K562 (cell line): ENCODE measurements around the gene SEMA3A. TPM values are rescaled to one million over a fixed set of nuclear protein-coding genes. Genes with fewer than 3 reads are reported as not detected.

ENCODE experiments used
- ATAC-seq: fragments of 200-7000 bp; cut with Tn5 transposase; 3 replicates; pipeline ENCODE4 v1.9.1; 2020; ENCODE audit warnings: moderate library complexity
- BruUV-seq: library from RNA; stranded (reverse); fragments of 400-500 nt; replicated peaks from 2 replicates; lab custom pipeline; 2021; lab: Mats Ljungman, UMichigan
- CTCF ChIA-PET: fragments of 300-600 bp; formaldehyde crosslinking; extraction: SDS; loops from one replicate; lab custom pipeline; 2021; ENCODE audit warnings: low intra/inter-chr PET ratio; lab: Yijun Ruan, JAX
- POLR2A ChIA-PET: fragments of 300-600, 350-650 bp; sonication (Branson Sonifier 250); formaldehyde crosslinking; extraction: SDS; loops from one replicate; lab custom pipeline; 2021; ENCODE audit warnings: antibody characterized with exemption, inconsistent platforms; lab: Yijun Ruan, JAX
- DNase-seq, 4 experiments: peaks; one replicate each; pipeline versions ENCODE4 v3.0.0 to v3.0.0-alpha.2; 2011 to 2018; ENCODE audit warnings: low spot score in 3 of 4, mixed read lengths in 3 of 4; ENCODE audit errors: extremely low read depth in 1 of 4
- FAIRE-seq: peaks from 2 replicates; lab custom pipeline; 2011; peaks lifted over from hg19 to GRCh38; lab: Jason Lieb, UNC
- H2AFZ ChIP-seq: 2 replicates; pipeline ENCODE4 v1.6.0; 2011; ENCODE audit warnings: low read depth, low read length, control low read depth, inconsistent platforms
- H3K27ac ChIP-seq: fragments of 200-600 bp; 3 replicates; pipeline ENCODE4 v1.8.0; 2011; ENCODE audit warnings: low read depth, mild to moderate bottlenecking, control low read depth, inconsistent platforms, low read length, moderate library complexity, mixed read lengths; ENCODE audit errors: extremely low read depth
- H3K27me3 ChIP-seq, 2 experiments: fragments of 300-600 bp in 1 of 2; 2 replicates in 1 of 2; 3 replicates in 1 of 2; pipeline versions ENCODE4 v1.6.0 to v1.8.0; 2011; ENCODE audit warnings: inconsistent platforms in 2 of 2, low read length in 2 of 2, mild to moderate bottlenecking in 1 of 2, mixed read lengths in 1 of 2, moderate library complexity in 1 of 2; ENCODE audit not compliant: control insufficient read depth in 2 of 2, insufficient read depth in 2 of 2
- H3K36me3 ChIP-seq: fragments of 300-600 bp; 3 replicates; pipeline ENCODE4 v1.8.0; 2011; ENCODE audit warnings: mild to moderate bottlenecking, low read length, inconsistent platforms; ENCODE audit not compliant: control insufficient read depth, insufficient read depth
- H3K4me1 ChIP-seq, 2 experiments: fragments of 200-600 bp in 1 of 2; replicated peaks in 1 of 2; 2 replicates in 1 of 2; 3 replicates in 1 of 2; pipeline versions ENCODE4 v1.5.1 to v1.8.0; 2011; ENCODE audit warnings: inconsistent platforms in 2 of 2, low read length in 2 of 2, mild to moderate bottlenecking in 1 of 2, mixed read lengths in 1 of 2, moderate library complexity in 1 of 2; ENCODE audit not compliant: control insufficient read depth in 2 of 2, insufficient read depth in 2 of 2
- H3K4me2 ChIP-seq: 2 replicates; pipeline ENCODE4 v1.6.1; 2011; ENCODE audit warnings: low read length, control low read depth, inconsistent platforms, mixed read lengths; ENCODE audit not compliant: insufficient read depth
- H3K4me3 ChIP-seq: fragments of 200-600 bp; sonication (generic), shearing (Covaris generic); 2 replicates; pipeline ENCODE4 v1.5.1; 2016; ENCODE audit warnings: control low read depth, inconsistent platforms
- H3K79me2 ChIP-seq: fragments of 200-600 bp; 3 replicates; pipeline ENCODE4 v1.8.0; 2011; ENCODE audit warnings: low read length, inconsistent platforms; ENCODE audit not compliant: control insufficient read depth, insufficient read depth
- H3K9ac ChIP-seq, 2 experiments: 2 replicates each; pipeline versions ENCODE4 v1.6.0 to v1.6.1; 2011; ENCODE audit warnings: low read depth in 2 of 2, low read length in 2 of 2, control low read depth in 1 of 2, inconsistent platforms in 1 of 2, mild to moderate bottlenecking in 1 of 2, mixed read lengths in 1 of 2; ENCODE audit not compliant: insufficient read depth in 1 of 2
- H3K9me1 ChIP-seq: one replicate; pipeline ENCODE4 v1.6.0; 2011; ENCODE audit warnings: inconsistent platforms, mild to moderate bottlenecking, low read length, moderate library complexity; ENCODE audit not compliant: control insufficient read depth, insufficient read depth
- H3K9me3 ChIP-seq: replicated peaks from 2 replicates; pipeline ENCODE4 v1.5.1; 2011; ENCODE audit warnings: low read depth, low read length, inconsistent platforms; ENCODE audit not compliant: control insufficient read depth, insufficient read depth
- H4K20me1 ChIP-seq: replicated peaks from 2 replicates; pipeline ENCODE4 v1.6.1; 2011; ENCODE audit warnings: low read length, inconsistent platforms, mixed read lengths; ENCODE audit not compliant: control insufficient read depth, insufficient read depth
- ARHGAP35 ChIP-seq: fragments of 450-650 bp; IDR thresholded peaks from 2 replicates; pipeline ENCODE4 v1.6.1; 2018; ENCODE audit not compliant: partially characterized antibody
- LEF1 ChIP-seq: fragments of 450-650 bp; IDR thresholded peaks from 2 replicates; pipeline ENCODE4 v1.6.1; 2016; ENCODE audit warnings: mild to moderate bottlenecking
- MAFG ChIP-seq: fragments of 450-650 bp; conservative IDR thresholded peaks from 2 replicates; pipeline ENCODE4 v1.6.1; 2016; ENCODE audit warnings: missing genetic modification characterization, missing compliant biosample characterization
- PHF8 ChIP-seq: fragments of 200-600 bp; sonication (generic); IDR thresholded peaks from 2 replicates; pipeline ENCODE4 v1.6.1; 2012; ENCODE audit warnings: mixed run types, mild to moderate bottlenecking, inconsistent platforms, low read length, moderate library complexity, borderline replicate concordance
- RBFOX2 ChIP-seq: fragments of 200-400 bp; formaldehyde crosslinking; IDR thresholded peaks from 2 replicates; pipeline ENCODE4 v1.6.1; 2017; ENCODE audit warnings: low read depth, mild to moderate bottlenecking, low read length, moderate library complexity
- RREB1 ChIP-seq: fragments of 250-450 bp; sonication (Bioruptor Pico); IDR thresholded peaks from 2 replicates; pipeline ENCODE4 v1.4.0; 2020
- TCF7 ChIP-seq: sonication (generic); IDR thresholded peaks from 2 replicates; pipeline ENCODE4 v1.6.1; 2016; ENCODE audit warnings: antibody characterized with exemption, borderline replicate concordance
- ZNF232 ChIP-seq: sonication (generic); formaldehyde crosslinking; IDR thresholded peaks from 2 replicates; pipeline ENCODE4 v1.8.0; 2022; ENCODE audit warnings: mild to moderate bottlenecking, missing genetic modification reagents
- ZNF384 ChIP-seq: IDR thresholded peaks from 2 replicates; pipeline ENCODE4 v1.6.1; 2012; ENCODE audit warnings: low read depth, low read length, improper control_type of control experiment
- ZNF512 ChIP-seq: IDR thresholded peaks from 2 replicates; pipeline ENCODE4 v1.6.1; 2016; ENCODE audit warnings: missing genetic modification characterization, missing compliant biosample characterization
- WGBS: fragments of 100-300 bp; shearing (Covaris generic); methylation state at CpG from one replicate; pipeline ENCODE4 v1.1.6; 2016; ENCODE audit warnings: low coverage, mixed read lengths; ENCODE audit not compliant: insufficient coverage; ENCODE audit errors: missing lambda C conversion rate; 5-methylcytosine and 5-hydroxymethylcytosine counted together
- in situ Hi-C: fragments of 300-500 bp; cut with MboI; formaldehyde crosslinking; loops from 4 replicates; pipeline ENCODE4 v1.15.0; 2018; ENCODE audit warnings: inconsistent platforms, mixed read lengths
- intact Hi-C: fragments of 100-400 bp; cut with micrococcal nuclease; formaldehyde crosslinking; loops from 2 replicates; pipeline ENCODE4 v1.14.2; 2022
- polyA plus RNA-seq, 8 experiments: library from polyadenylated mRNA; depleted of rRNA in 4 of 8; stranded (reverse) in 5 of 8; unstranded in 3 of 8; fragments of >200 nt; fragmentation: Nextera tagmentation in 2 of 8; fragmentation: Illumina TruSeq in 1 of 8; extraction: Ambion mirVana in 2 of 8; extraction: Trizol in 1 of 8; gene quantifications; 2 replicates each; pipeline versions ENCODE4 v1.2.1 to v1.2.3, GENCODE V29; 2011 to 2014; ENCODE audit warnings: inconsistent platforms in 1 of 8, missing spikeins in 1 of 8
- total RNA-seq, 7 experiments: library from RNA; depleted of rRNA in 6 of 7; stranded (reverse); fragments of >200 nt in 6 of 7; fragmentation: Illumina TruSeq in 2 of 7; extraction: Trizol in 2 of 7; gene quantifications; 2 replicates each; pipeline versions ENCODE4 v1.2.1 to v1.2.3, GENCODE V29; 2011 to 2021; ENCODE audit warnings: low replicate concordance in 1 of 7

SEMA3A gene
- total and polyA plus RNA-seq, 9 of the 15 experiments (the other 6 are each of a cell fraction or from before 2014, with no cell fraction given): 0.36 to 3.0 (median 1.1) TPM

- no peaks in the 10 kb centered on the region for H4K20me1 ChIP-seq
- FAIRE-seq: no peak
These were observed 208.8 kb downstream of the SEMA3A start for GRCh38 chr7:83985821-83986220.

More at GRCh38 chr7:83985821-83986220, 208.8 kb downstream of the SEMA3A start:
- WGBS: 9% methylated on average over 5 of the region's 5 CpGs
- ATAC-seq (no peak), DNase-seq (no peak)
- CTCF ChIA-PET: no interaction called here
- intact Hi-C loops (no loop called here), in situ Hi-C loops (no loop called here)
- H3K9me3 ChIP-seq: no peaks in the 10 kb centered on the region
- H3K27ac ChIP-seq: no peak overlapping the region
- no peak overlapping the region for H2AFZ ChIP-seq
- H3K36me3 ChIP-seq: no peaks in the 10 kb centered on the region
- TF ChIP-seq ZNF232 (CRISPR knock-in tag) (no peak), MAFG (tag) (no peak), ZNF384 (no peak), ARHGAP35 (no peak), PHF8 (no peak), RREB1 (CRISPR knock-in tag) (no peak), RBFOX2 (no peak), LEF1 (no peak), TCF7 (no peak), ZNF512 (tag) (no peak)
- no peak overlapping the region for H3K4me2 ChIP-seq
- no peaks in the 10 kb centered on the region for H3K27me3 ChIP-seq
- no peak overlapping the region for H3K9ac ChIP-seq
- H3K4me3 ChIP-seq: no peak overlapping the region
- POLR2A ChIA-PET: no interaction called here
- BruUV-seq: no TSS peak
- no peaks in the 10 kb centered on the region for H3K4me1 ChIP-seq
- H3K79me2 ChIP-seq: no peaks in the 10 kb centered on the region
- H3K9me1 ChIP-seq: no peaks in the 10 kb centered on the region
